Natural killer cell (primary cell): ENCODE measurements around the gene ZBTB8B. TPM values are rescaled to one million over a fixed set of nuclear protein-coding genes. Genes with fewer than 3 reads are reported as not detected.
"Not testable (repeated sequence)": the region's sequence is repeated elsewhere in the genome, so short reads cannot be mapped to it uniquely, and the experiment has no call there.

Experiments used
- ATAC-seq, 3 donors: fragments of 150-1000 bp in 2 of 3; fragments of 200-7000 bp in 1 of 3; cut with Tn5 transposase; 1 replicate in 1 of 3; 2 replicates in 2 of 3; pipeline ENCODE4 v1.10.0; 2021; ENCODE audit warnings: mild to moderate bottlenecking in 2 of 3, moderate library complexity in 2 of 3
- DNase-seq, 2 donors: peaks; one replicate each; pipeline versions ENCODE4 v3.0.0 to v3.0.0-alpha.2; 2013 to 2021; ENCODE audit warnings: mixed read lengths in 1 of 2
- H3K27ac ChIP-seq: one replicate; pipeline ENCODE4 v1.5.1; 2013; ENCODE audit warnings: mild to moderate bottlenecking, low read length
- H3K27me3 ChIP-seq: one replicate; pipeline ENCODE4 v1.6.1; 2013; ENCODE audit warnings: low read length; ENCODE audit not compliant: control insufficient read depth, insufficient read depth
- H3K36me3 ChIP-seq: one replicate; pipeline ENCODE4 v1.6.1; 2013; ENCODE audit warnings: low read length; ENCODE audit not compliant: control insufficient read depth, insufficient read depth
- H3K4me1 ChIP-seq: one replicate; pipeline ENCODE4 v1.6.1; 2013; ENCODE audit warnings: low read length; ENCODE audit not compliant: control insufficient read depth, insufficient read depth
- H3K4me3 ChIP-seq: one replicate; pipeline ENCODE4 v1.5.1; 2013; ENCODE audit warnings: low read length
- H3K9me3 ChIP-seq: one replicate; pipeline ENCODE4 v1.6.1; 2013; ENCODE audit warnings: low read length; ENCODE audit not compliant: control insufficient read depth, insufficient read depth
- H3K27ac Mint-ChIP-seq, 2 donors: one replicate each; pipeline ENCODE4 v1.8.0; 2022; ENCODE audit warnings: mild to moderate bottlenecking in 2 of 2, mixed read lengths in 2 of 2, moderate library complexity in 1 of 2
- H3K27me3 Mint-ChIP-seq, 2 donors: one replicate each; pipeline ENCODE4 v1.8.0; 2022; ENCODE audit warnings: low read depth in 2 of 2, mixed read lengths in 2 of 2
- H3K36me3 Mint-ChIP-seq: one replicate; pipeline ENCODE4 v1.8.0; 2022; ENCODE audit warnings: mixed read lengths
- H3K4me1 Mint-ChIP-seq, 2 donors: one replicate each; pipeline ENCODE4 v1.8.0; 2022; ENCODE audit warnings: mixed read lengths in 2 of 2
- H3K4me3 Mint-ChIP-seq: one replicate; pipeline ENCODE4 v1.8.0; 2022; ENCODE audit warnings: mild to moderate bottlenecking, moderate library complexity, mixed read lengths
- H3K9me3 Mint-ChIP-seq, 2 donors: one replicate each; pipeline ENCODE4 v1.8.0; 2022; ENCODE audit warnings: mixed read lengths in 2 of 2
- WGBS: methylation state at CpG from one replicate; pipeline ENCODE4 v1.1.7; 2013; ENCODE audit warnings: missing lambda C conversion rate; ENCODE audit not compliant: insufficient coverage; 5-methylcytosine and 5-hydroxymethylcytosine counted together
- intact Hi-C: fragments of 100-400 bp; cut with micrococcal nuclease; formaldehyde crosslinking; loops from one replicate; pipeline ENCODE4 v1.14.2; 2022
- total RNA-seq, 4 donors: library from RNA; stranded (reverse); fragments of 120-200 nt in 1 of 4; gene quantifications; one replicate each; pipeline versions ENCODE4 v1.2.3 to v1.2.4, GENCODE V29; 2013 to 2022
- TF ChIP-seq, protein P1 (sequence below): fragments of 200-600 bp; IDR thresholded peaks from one replicate; pipeline ENCODE4 v1.8.0; 2022; ENCODE audit warnings: antibody characterized with exemption

ZBTB8B gene
- total RNA-seq, 3 donors from 2014 or later (not counting 1 experiment from before 2014, with no cell fraction given), result not detected

DNA sequence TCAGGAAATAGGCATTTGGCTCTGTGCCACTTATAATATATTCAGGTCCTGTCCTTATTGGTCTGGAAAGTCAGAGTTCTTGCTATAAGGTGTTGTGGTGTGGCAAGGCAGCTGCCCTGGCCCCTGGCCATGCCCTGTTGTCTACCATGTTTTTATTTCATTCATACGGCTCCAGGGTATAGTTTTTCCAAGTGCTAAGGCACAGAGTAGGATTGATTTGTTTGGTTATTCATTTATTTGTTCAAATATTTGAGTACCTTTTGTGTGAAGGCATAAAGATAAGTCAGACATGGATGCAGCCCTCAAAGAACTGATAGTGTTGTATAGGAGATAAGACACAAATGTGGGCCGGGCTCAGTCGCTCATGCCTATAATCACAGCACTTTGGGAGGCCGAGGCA lies 10.1 kb downstream of the ZBTB8B start:
- H3K27me3 Mint-ChIP-seq, result peaks cover 6% of the 10 kb centered on the region in 2 donors
- H3K9me3 Mint-ChIP-seq, result no peaks in the 10 kb centered on the region
- H3K27ac Mint-ChIP-seq, result no peak overlapping the region
- H3K9me3 ChIP-seq, result no peaks in the 10 kb centered on the region
- no peaks in the 10 kb centered on the region for H3K36me3 ChIP-seq
- DNase-seq, result no peak
- H3K4me3 ChIP-seq, result no peak overlapping the region
- H3K27ac ChIP-seq, result no peak overlapping the region
- no peaks in the 10 kb centered on the region for H3K36me3 Mint-ChIP-seq
- ATAC-seq, result no peak
- H3K4me1 ChIP-seq, result no peaks in the 10 kb centered on the region
- TF ChIP-seq, protein P1, sequence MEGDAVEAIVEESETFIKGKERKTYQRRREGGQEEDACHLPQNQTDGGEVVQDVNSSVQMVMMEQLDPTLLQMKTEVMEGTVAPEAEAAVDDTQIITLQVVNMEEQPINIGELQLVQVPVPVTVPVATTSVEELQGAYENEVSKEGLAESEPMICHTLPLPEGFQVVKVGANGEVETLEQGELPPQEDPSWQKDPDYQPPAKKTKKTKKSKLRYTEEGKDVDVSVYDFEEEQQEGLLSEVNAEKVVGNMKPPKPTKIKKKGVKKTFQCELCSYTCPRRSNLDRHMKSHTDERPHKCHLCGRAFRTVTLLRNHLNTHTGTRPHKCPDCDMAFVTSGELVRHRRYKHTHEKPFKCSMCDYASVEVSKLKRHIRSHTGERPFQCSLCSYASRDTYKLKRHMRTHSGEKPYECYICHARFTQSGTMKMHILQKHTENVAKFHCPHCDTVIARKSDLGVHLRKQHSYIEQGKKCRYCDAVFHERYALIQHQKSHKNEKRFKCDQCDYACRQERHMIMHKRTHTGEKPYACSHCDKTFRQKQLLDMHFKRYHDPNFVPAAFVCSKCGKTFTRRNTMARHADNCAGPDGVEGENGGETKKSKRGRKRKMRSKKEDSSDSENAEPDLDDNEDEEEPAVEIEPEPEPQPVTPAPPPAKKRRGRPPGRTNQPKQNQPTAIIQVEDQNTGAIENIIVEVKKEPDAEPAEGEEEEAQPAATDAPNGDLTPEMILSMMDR, result no peak
- no peak overlapping the region for H3K4me3 Mint-ChIP-seq
- 90% methylated on average over 4 of the region's 4 CpGs for WGBS
- intact Hi-C loops, result no loop called here
- H3K27me3 ChIP-seq, result peaks cover 2% of the 10 kb centered on the region
- H3K4me1 Mint-ChIP-seq, result no peaks in the 10 kb centered on the region

DNA sequence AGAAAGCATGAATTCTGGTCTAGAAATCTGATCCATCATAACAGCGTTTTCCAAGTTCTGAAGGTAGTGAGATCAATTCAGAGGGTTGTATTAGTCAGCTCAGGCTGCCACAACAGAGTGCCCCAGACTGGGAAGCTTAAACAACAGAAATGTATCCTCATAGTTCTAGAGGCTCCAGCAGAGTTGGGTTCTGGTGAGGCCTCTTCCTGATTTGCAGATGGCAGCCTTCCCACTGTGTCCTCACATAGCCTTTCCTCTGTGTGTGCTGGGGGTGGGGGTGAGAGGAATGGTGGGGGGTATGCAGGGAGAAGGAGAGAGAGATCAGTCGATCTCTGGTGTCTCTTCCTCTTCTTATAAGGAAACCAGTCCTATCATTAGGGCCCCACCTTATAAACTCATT lies 15.1 kb downstream of the ZBTB8B start:
- H3K36me3 Mint-ChIP-seq, result no peaks in the 10 kb centered on the region
- Histone ChIP-seq H3K4me1 (no peaks in the 10 kb centered on the region), H3K27me3 (no peaks in the 10 kb centered on the region), H3K36me3 (no peaks in the 10 kb centered on the region), H3K9me3 (no peaks in the 10 kb centered on the region), H3K4me3 (no peak overlapping the region), H3K27ac (no peak overlapping the region)
- H3K4me3 Mint-ChIP-seq, result no peak overlapping the region
- ATAC-seq, result no peak
- H3K9me3 Mint-ChIP-seq, result no peaks in the 10 kb centered on the region
- TF ChIP-seq, protein P1, result no peak
- DNase-seq, result no peak
- no peak overlapping the region for H3K27ac Mint-ChIP-seq
- WGBS, result 100% methylated on average over 1 of the region's 2 CpGs
- H3K4me1 Mint-ChIP-seq, result no peaks in the 10 kb centered on the region
- H3K27me3 Mint-ChIP-seq, result peaks cover 6% of the 10 kb centered on the region in 2 donors
- intact Hi-C loops, result no loop called here

DNA sequence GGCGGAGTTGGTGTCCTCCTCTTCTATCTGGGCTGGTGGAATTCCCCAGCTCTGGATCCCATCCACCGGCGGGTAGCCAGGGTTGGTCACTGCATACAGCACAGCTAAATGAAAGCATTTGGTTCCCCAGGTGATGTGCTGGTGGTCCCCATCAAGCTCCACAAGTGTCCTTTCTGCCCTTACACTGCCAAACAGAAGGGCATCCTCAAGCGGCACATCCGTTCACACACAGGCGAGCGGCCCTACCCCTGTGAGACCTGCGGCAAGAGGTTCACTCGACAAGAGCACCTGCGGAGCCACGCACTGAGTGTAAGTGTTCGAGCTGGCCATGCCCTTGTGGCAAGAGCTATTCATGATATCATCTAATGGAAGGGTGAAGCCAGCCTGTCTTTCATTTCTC lies 15.9 kb downstream of the ZBTB8B start:
- peaks cover 6 to 8% of the 10 kb centered on the region in 2 donors for H3K27me3 Mint-ChIP-seq
- no peak overlapping the region for H3K4me3 Mint-ChIP-seq
- no peaks in the 10 kb centered on the region for H3K9me3 Mint-ChIP-seq
- WGBS, result 88% methylated on average over 12 of the region's 12 CpGs
- no peaks in the 10 kb centered on the region for H3K36me3 Mint-ChIP-seq
- Histone ChIP-seq H3K9me3 (no peaks in the 10 kb centered on the region), H3K27ac (no peak overlapping the region), H3K27me3 (no peaks in the 10 kb centered on the region), H3K4me3 (no peak overlapping the region), H3K36me3 (no peaks in the 10 kb centered on the region), H3K4me1 (no peaks in the 10 kb centered on the region)
- no peak for DNase-seq
- no peaks in the 10 kb centered on the region for H3K4me1 Mint-ChIP-seq
- intact Hi-C loops, result no loop called here
- no peak overlapping the region for H3K27ac Mint-ChIP-seq
- TF ChIP-seq, protein P1, result no peak
- no peak for ATAC-seq

DNA sequence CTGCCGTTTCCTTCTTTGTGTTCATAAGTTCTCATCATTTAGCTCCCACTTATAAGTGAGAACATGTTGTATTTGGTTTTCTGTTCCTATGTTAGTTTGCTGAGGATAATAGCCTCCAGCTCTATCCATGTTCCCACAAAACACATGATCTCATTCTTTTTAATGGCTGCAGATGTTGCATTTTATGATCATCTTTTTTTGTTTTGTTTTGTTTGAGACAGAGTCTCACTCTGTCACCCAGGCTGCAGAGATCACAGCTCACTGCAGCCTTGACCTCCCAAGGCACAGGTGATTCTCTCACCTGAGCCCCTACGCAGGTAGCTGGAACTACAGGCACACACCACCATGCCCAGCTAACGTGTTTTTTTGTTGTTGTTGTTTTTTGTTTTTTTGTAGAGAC lies 16.9 kb downstream of the ZBTB8B start:
- H3K36me3 Mint-ChIP-seq, H3K4me3 Mint-ChIP-seq, H3K4me3 ChIP-seq, DNase-seq, H3K36me3 ChIP-seq, intact Hi-C loops, H3K27me3 ChIP-seq, H3K27ac Mint-ChIP-seq, H3K9me3 ChIP-seq, H3K4me1 Mint-ChIP-seq, H3K27me3 Mint-ChIP-seq, H3K27ac ChIP-seq, H3K9me3 Mint-ChIP-seq, ATAC-seq, H3K4me1 ChIP-seq: not testable (repeated sequence)
- 83% methylated on average over 2 of the region's 3 CpGs for WGBS
